HG03575 (cell line): Measurements from ENCODE around the gene LITAF.

Source experiments
- ATAC-seq: cut with Tn5 transposase; IDR thresholded peaks from one replicate; pipeline ENCODE4 v1.9.1; 2021; ENCODE audit not compliant: unreplicated experiment, insufficient number of reproducible peaks, low FRiP score; ENCODE audit errors: extremely low read depth

LITAF gene

GRCh38 chr16:11621920-11622651 is 35.4 kb upstream of the LITAF start:
- ATAC-seq, result no peak

GRCh38 chr16:11621539-11621919 is 34.8 kb upstream of the LITAF start:
- ATAC-seq, result no peak

- no peak for ATAC-seq
These were observed 33.7 kb upstream of the LITAF start for GRCh38 chr16:11620243-11621003.

GRCh38 chr16:11619327-11619851 is 32.7 kb upstream of the LITAF start:
- no peak for ATAC-seq

- no peak for ATAC-seq
These were observed 31.5 kb upstream of the LITAF start for GRCh38 chr16:11618107-11618717.

GRCh38 chr16:11615748-11616447 is 29.2 kb upstream of the LITAF start:
- ATAC-seq, result no peak

GRCh38 chr16:11614587-11615175 is 28.0 kb upstream of the LITAF start:
- no peak for ATAC-seq

- no peak for ATAC-seq
These were observed 26.9 kb upstream of the LITAF start for GRCh38 chr16:11613381-11614303.

GRCh38 chr16:11612665-11613025 is 25.9 kb upstream of the LITAF start:
- no peak for ATAC-seq

- no peak for ATAC-seq
These were observed 25.3 kb upstream of the LITAF start for GRCh38 chr16:11611871-11612664.

GRCh38 chr16:11610580-11610979 is 23.9 kb upstream of the LITAF start:
- ATAC-seq, result no peak

- ATAC-seq, result no peak
These were observed 23.4 kb upstream of the LITAF start for GRCh38 chr16:11610121-11610505.

GRCh38 chr16:11609474-11610120 is 22.9 kb upstream of the LITAF start:
- ATAC-seq, result no peak

GRCh38 chr16:11605891-11606290 is 19.2 kb upstream of the LITAF start:
- no peak for ATAC-seq

- ATAC-seq, result no peak
These were observed 18.8 kb upstream of the LITAF start for GRCh38 chr16:11605564-11605886.

GRCh38 chr16:11604783-11605563 is 18.3 kb upstream of the LITAF start:
- ATAC-seq, result no peak
